Endothelial cell of umbilical vein (primary cell): ENCODE data around the gene PIK3R6. TPM values are rescaled to one million over a fixed set of nuclear protein-coding genes. Genes with fewer than 3 reads are reported as not detected.

Source experiments
- BruUV-seq: library from RNA; stranded (reverse); fragments of 400-500 nt; replicated peaks from 2 replicates; lab custom pipeline; 2021; lab: Mats Ljungman, UMichigan
- CTCF ChIA-PET: fragments of 300-600, 350-600 bp; sonication (Branson Sonifier 250); formaldehyde crosslinking; loops from one replicate; lab custom pipeline; 2021; ENCODE audit warnings: antibody characterized with exemption, inconsistent platforms; lab: Charles Lee
- POLR2A ChIA-PET: fragments of 300-600, 350-600 bp; sonication (Branson Sonifier 250); formaldehyde crosslinking; loops from one replicate; lab custom pipeline; 2021; ENCODE audit warnings: antibody characterized with exemption, inconsistent platforms; lab: Charles Lee
- DNase-seq: peaks from one replicate; pipeline ENCODE4 v3.0.0-alpha.2; 2011; ENCODE audit warnings: low read depth, low spot score
- FAIRE-seq: peaks from 2 replicates; lab custom pipeline; 2011; peaks lifted over from hg19 to GRCh38; lab: Jason Lieb, UNC
- H2AFZ ChIP-seq: 2 replicates; pipeline ENCODE4 v1.6.0; 2012; ENCODE audit warnings: low read depth, low read length, control low read depth, inconsistent platforms
- H3K27ac ChIP-seq: 2 replicates; pipeline ENCODE4 v1.5.1; 2011; ENCODE audit warnings: low read depth, mild to moderate bottlenecking, control low read depth, low read length, moderate library complexity; ENCODE audit not compliant: insufficient read depth
- H3K27me3 ChIP-seq, 2 experiments: 2 replicates each; pipeline versions ENCODE4 v1.6.0 to v1.6.1; 2011; ENCODE audit warnings: low read length in 2 of 2, mixed read lengths in 1 of 2; ENCODE audit not compliant: control insufficient read depth in 2 of 2, insufficient read depth in 2 of 2
- H3K36me3 ChIP-seq, 2 experiments: 2 replicates in 1 of 2; 3 replicates in 1 of 2; pipeline ENCODE4 v1.5.1; 2011; ENCODE audit warnings: low read length in 2 of 2, mild to moderate bottlenecking in 1 of 2, moderate library complexity in 1 of 2; ENCODE audit not compliant: control insufficient read depth in 2 of 2, insufficient read depth in 2 of 2; ENCODE audit errors: extremely low read depth in 1 of 2
- H3K4me1 ChIP-seq: 3 replicates; pipeline ENCODE4 v1.5.1; 2011; ENCODE audit warnings: mild to moderate bottlenecking, low read length; ENCODE audit not compliant: control insufficient read depth, insufficient read depth; ENCODE audit errors: extremely low read depth
- H3K4me2 ChIP-seq: 2 replicates; pipeline ENCODE4 v1.6.1; 2011; ENCODE audit warnings: low read length, control low read depth, mixed read lengths; ENCODE audit not compliant: insufficient read depth
- H3K4me3 ChIP-seq, 3 experiments: fragments of 200-600 bp in 1 of 3; sonication (generic), shearing (Covaris generic) in 1 of 3; replicated peaks in 1 of 3; 2 replicates each; pipeline ENCODE4 v1.5.1; 2011 to 2016; ENCODE audit warnings: control low read depth in 3 of 3, low read length in 3 of 3, mild to moderate bottlenecking in 2 of 3, inconsistent platforms in 1 of 3, low read depth in 1 of 3, moderate library complexity in 1 of 3; ENCODE audit not compliant: insufficient read depth in 1 of 3
- H3K79me2 ChIP-seq: 2 replicates; pipeline ENCODE4 v1.6.0; 2012; ENCODE audit warnings: low read length, inconsistent platforms; ENCODE audit not compliant: control insufficient read depth, insufficient read depth
- H3K9ac ChIP-seq: replicated peaks from 2 replicates; pipeline ENCODE3; 2011; ENCODE audit warnings: low read length, control low read depth; ENCODE audit not compliant: insufficient read depth; ENCODE audit errors: extremely low read depth
- H3K9me1 ChIP-seq: replicated peaks from 3 replicates; pipeline ENCODE4 v1.6.0; 2011; ENCODE audit warnings: mild to moderate bottlenecking, low read length; ENCODE audit not compliant: control insufficient read depth, insufficient read depth; ENCODE audit errors: extremely low read depth
- H3K9me3 ChIP-seq: replicated peaks from 2 replicates; pipeline ENCODE4 v1.5.1; 2012; ENCODE audit warnings: low read length, inconsistent platforms; ENCODE audit not compliant: control insufficient read depth, insufficient read depth
- H4K20me1 ChIP-seq: replicated peaks from 2 replicates; pipeline ENCODE3; 2011; ENCODE audit warnings: mild to moderate bottlenecking, low read length; ENCODE audit not compliant: control insufficient read depth, insufficient read depth; ENCODE audit errors: extremely low read depth
- CTCF ChIP-seq, 2 donors: IDR thresholded peaks; 1 replicate in 1 of 2; 2 replicates in 1 of 2; pipeline ENCODE4 v1.5.1; 2011; ENCODE audit warnings: low read length in 2 of 2, mild to moderate bottlenecking in 2 of 2, moderate library complexity in 2 of 2, control low read depth in 1 of 2, inconsistent platforms in 1 of 2, low read depth in 1 of 2; ENCODE audit not compliant: insufficient read depth in 1 of 2; ENCODE audit errors: extremely low read depth in 1 of 2
- EZH2 ChIP-seq: IDR thresholded peaks from 2 replicates; pipeline ENCODE4 v1.6.1; 2012; ENCODE audit warnings: borderline replicate concordance, low read depth, mild to moderate bottlenecking, moderate library complexity, low read length, inconsistent platforms; ENCODE audit not compliant: severe bottlenecking
- FOS ChIP-seq: IDR thresholded peaks from 2 replicates; pipeline ENCODE4 v1.6.1; 2011; ENCODE audit warnings: mild to moderate bottlenecking, low read length, moderate library complexity, borderline replicate concordance; ENCODE audit not compliant: insufficient read depth
- GATA2 ChIP-seq: IDR thresholded peaks from 2 replicates; pipeline ENCODE4 v1.7.0; 2011; ENCODE audit warnings: low read depth, mild to moderate bottlenecking, moderate library complexity, mixed read lengths, low read length; ENCODE audit not compliant: insufficient read length, insufficient read depth
- JUN ChIP-seq: IDR thresholded peaks from 2 replicates; pipeline ENCODE4 v1.6.1; 2011; ENCODE audit warnings: borderline replicate concordance, low read depth; ENCODE audit not compliant: insufficient read length, insufficient read depth
- MAX ChIP-seq: IDR thresholded peaks from 2 replicates; pipeline ENCODE4 v1.6.1; 2011; ENCODE audit not compliant: insufficient read depth, insufficient read length
- MYC ChIP-seq: IDR thresholded peaks from one replicate; pipeline ENCODE4 v1.6.1; 2011; ENCODE audit warnings: mild to moderate bottlenecking, low read depth, low read length
- POLR2A ChIP-seq: IDR thresholded peaks from 2 replicates; pipeline ENCODE4 v1.6.1; 2012; ENCODE audit warnings: low read depth, mild to moderate bottlenecking, control low read depth, low read length
- POLR2AphosphoS5 ChIP-seq: IDR thresholded peaks from 2 replicates; pipeline ENCODE4 v1.6.1; 2012; ENCODE audit warnings: low read depth, mild to moderate bottlenecking, control low read depth, low read length, moderate library complexity; ENCODE audit not compliant: insufficient read depth
- dilution Hi-C: fragments of 300-500 bp; cut with MboI; formaldehyde crosslinking; loops from one replicate; pipeline ENCODE4 v1.15.0; 2019; ENCODE audit warnings: low sequenced_read_pairs; ENCODE audit not compliant: extremely low pct_ligation_motif_present
- intact Hi-C: fragments of 100-400 bp; cut with micrococcal nuclease; formaldehyde crosslinking; loops from one replicate; pipeline ENCODE4 v1.10.0; 2022
- polyA plus RNA-seq, 4 experiments: library from polyadenylated mRNA; depleted of rRNA in 3 of 4; stranded (reverse) in 3 of 4; unstranded in 1 of 4; fragments of >200 nt; gene quantifications; 2 replicates each; pipeline versions ENCODE4 v1.2.1 to v1.2.3, GENCODE V29; 2011 to 2012; ENCODE audit warnings: missing spikeins in 1 of 4
- total RNA-seq: library from RNA; stranded (reverse); gene quantifications from 2 replicates; pipeline ENCODE4 v1.2.3, GENCODE V29; 2021

PIK3R6 gene
- total and polyA plus RNA-seq, 2 donors (not counting 3 experiments of a cell fraction or from before 2014, with no cell fraction given), result not detected

- Histone ChIP-seq H3K4me2 (no peak overlapping the region), H3K36me3 (no peaks in the 10 kb centered on the region), H2AFZ (no peak overlapping the region), H3K27ac (no peak overlapping the region), H3K9me3 (no peaks in the 10 kb centered on the region), H3K9me1 (no peaks in the 10 kb centered on the region), H3K27me3 (peaks cover 0 to 2% of the 10 kb centered on the region in 2 experiments), H3K79me2 (no peaks in the 10 kb centered on the region), H3K4me3 (no peak overlapping the region), H3K4me1 (no peaks in the 10 kb centered on the region), H4K20me1 (no peaks in the 10 kb centered on the region), H3K9ac (no peak overlapping the region)
- intact Hi-C loops (no loop called here), dilution Hi-C loops (no loop called here)
- TF ChIP-seq MYC (no peak), EZH2 (no peak), CTCF (IDR thresholded peaks at IDR 0.05; ENCODE audit: extremely low read depth in 1 of 2, insufficient read depth in 1 of 2, low read depth in 1 of 2, low read length in 2 of 2) (no peak), FOS (no peak), MAX (no peak), POLR2A (no peak), GATA2 (no peak), POLR2AphosphoS5 (no peak), JUN (no peak)
- no peak for DNase-seq
- ChIA-PET CTCF (interaction anchor here (1.1 to 1.3 kb wide), 2 partner anchors 18 to 92 kb away, joined by 3 to 6 read pairs; no protein-coding TSS in a partner anchor), POLR2A (no interaction called here)
- FAIRE-seq, result no peak
- BruUV-seq, result no TSS peak
Observed at GRCh38 chr17:8803531-8804420, 63.7 kb downstream of the PIK3R6 start.
